ENCODE results near the gene GEN1. TPM values are rescaled to one million over a fixed set of nuclear protein-coding genes. Genes with fewer than 3 reads are reported as not detected.

Gene GEN1
- total RNA-seq (2014; rRNA removed; shearing (Covaris generic); ENCODE audit: low replicate concordance) = 8.3 and 49.4 TPM in 2 replicates

DNA sequence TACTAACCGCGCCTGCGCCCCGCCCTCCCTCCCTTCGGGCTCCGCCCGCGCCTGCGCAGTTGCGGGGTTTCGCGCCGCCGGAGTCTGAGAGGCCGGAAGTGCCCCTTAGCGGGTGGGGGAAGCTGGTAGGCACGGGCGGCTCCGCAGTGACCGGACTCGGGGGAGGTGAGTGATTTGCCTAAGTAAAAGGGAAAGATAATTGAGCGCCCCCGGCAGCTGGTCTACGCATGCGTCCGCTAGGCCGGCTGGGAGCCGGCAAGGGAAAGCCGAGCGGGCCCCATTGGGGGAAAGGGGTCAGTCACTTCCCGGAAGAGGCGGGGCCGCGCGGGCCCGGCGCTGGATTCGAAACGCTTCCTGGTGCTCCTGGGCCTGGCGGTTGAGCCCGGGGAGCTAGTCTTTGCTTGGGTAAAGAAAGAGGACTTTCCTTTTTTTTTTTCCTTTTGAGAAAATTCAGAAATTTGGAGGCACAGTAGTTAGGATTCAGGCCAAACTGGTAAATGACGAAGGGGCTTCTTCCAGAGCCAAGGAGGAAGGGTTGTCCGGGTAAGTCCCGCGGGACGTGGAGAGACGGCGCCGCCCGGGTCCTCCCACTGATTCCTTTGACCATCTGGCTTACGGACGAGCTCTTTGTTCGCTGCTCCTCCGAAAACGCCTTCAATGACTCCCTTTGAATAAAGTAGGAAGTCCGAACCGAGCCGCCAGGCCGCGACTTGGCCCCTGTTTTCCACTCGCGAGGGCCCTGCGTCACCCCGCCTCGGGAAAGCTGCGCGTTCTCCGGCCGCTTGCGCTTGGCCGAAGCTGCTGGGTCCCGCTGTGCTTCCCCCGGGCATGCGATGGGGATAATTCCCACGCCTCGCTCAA is at the start of gene GEN1, which contains the start of gene SMC6:
Gene GEN1 (plus strand): TSS at position 336 of the 861 bp plus-strand sequence. CDS start 5,806 bp downstream, outside the sequence.
Gene SMC6 (minus strand): TSS at position 8 of the 861 bp plus-strand sequence. CDS start 7,864 bp downstream, outside the sequence.
- H3K27me3 ChIP-seq = no peaks in the 10 kb centered on the region
- DNase-seq = peak; percentile 92
- H3K36me3 ChIP-seq = no peaks in the 10 kb centered on the region
- H3K9me3 ChIP-seq = no peaks in the 10 kb centered on the region
- peak within 1 kb of the TSS; percentile 91 for H3K4me3 ChIP-seq

DNA sequence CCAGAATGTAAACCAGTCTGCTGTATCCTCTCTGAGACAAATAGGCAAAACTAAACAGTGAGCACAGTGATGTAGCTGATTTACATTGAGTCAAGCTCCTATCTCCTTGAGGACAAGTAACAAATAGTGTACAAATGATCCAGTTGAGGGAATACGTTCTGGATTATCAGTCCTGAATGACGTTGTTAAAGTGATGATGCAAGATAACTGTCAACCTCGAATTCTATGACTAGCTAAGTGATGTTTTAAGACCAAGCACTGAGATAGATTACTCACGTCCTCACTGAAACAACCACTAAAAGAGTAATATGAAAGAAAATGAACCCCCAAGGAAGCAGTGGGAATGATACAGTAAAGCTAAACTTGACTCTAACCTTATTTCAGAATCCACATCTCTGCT is 47.1 kb upstream of the GEN1 start:
- DNase-seq = no peak
- H3K4me3 ChIP-seq = no peak overlapping the region
- H3K36me3 ChIP-seq = peaks cover 53% of the 10 kb centered on the region
- no peaks in the 10 kb centered on the region for H3K27me3 ChIP-seq
- no peaks in the 10 kb centered on the region for H3K9me3 ChIP-seq

DNA sequence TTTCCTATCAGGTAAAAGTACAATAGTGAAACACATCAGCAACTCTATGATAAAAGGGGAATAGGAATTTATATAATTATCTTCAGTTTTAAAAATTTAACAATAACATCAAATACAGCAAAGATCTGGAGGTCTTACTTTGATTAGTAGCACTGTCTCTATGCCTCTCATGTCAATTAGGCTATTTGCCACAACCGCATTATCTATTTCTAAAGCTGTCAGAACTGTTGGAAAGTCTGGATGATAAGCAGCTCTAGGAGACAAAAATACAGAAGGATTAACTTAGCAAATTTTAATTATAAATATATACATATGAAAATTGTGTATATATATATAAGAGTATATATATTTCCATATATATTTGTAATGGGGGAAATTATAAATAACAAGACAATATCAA is 45.4 kb upstream of the GEN1 start:
- Histone ChIP-seq H3K27me3 (no peaks in the 10 kb centered on the region), H3K36me3 (peaks cover 56% of the 10 kb centered on the region)
- no peak for DNase-seq

DNA sequence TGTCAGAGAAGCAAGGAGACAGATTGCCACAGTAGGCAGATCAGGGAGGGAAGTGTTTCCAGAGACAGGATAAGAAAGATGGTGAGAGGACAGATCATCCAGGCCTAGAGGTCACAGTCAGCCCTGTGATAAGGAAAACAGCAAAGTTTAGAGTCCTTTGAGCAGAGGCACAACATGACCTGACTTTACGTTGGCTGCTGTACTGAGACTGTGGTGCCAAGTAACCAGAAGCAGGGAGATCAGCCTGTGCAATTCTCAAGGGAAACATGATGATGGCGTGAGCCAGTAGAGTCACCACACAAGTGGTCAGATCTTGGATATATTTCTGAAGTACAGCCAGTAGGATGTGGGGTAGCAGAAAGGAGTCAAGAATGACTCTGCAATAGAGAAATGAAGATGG is 44.0 kb upstream of the GEN1 start:
- no peak for DNase-seq
- H3K36me3 ChIP-seq = peaks cover 60% of the 10 kb centered on the region
- no peaks in the 10 kb centered on the region for H3K27me3 ChIP-seq
- no peak overlapping the region for H3K4me3 ChIP-seq
- H3K9me3 ChIP-seq = no peaks in the 10 kb centered on the region

More for the DNA sequence above, 45.4 kb upstream of the GEN1 start:
- Histone ChIP-seq H3K9me3 (no peaks in the 10 kb centered on the region), H3K4me3 (no peak overlapping the region)

DNA sequence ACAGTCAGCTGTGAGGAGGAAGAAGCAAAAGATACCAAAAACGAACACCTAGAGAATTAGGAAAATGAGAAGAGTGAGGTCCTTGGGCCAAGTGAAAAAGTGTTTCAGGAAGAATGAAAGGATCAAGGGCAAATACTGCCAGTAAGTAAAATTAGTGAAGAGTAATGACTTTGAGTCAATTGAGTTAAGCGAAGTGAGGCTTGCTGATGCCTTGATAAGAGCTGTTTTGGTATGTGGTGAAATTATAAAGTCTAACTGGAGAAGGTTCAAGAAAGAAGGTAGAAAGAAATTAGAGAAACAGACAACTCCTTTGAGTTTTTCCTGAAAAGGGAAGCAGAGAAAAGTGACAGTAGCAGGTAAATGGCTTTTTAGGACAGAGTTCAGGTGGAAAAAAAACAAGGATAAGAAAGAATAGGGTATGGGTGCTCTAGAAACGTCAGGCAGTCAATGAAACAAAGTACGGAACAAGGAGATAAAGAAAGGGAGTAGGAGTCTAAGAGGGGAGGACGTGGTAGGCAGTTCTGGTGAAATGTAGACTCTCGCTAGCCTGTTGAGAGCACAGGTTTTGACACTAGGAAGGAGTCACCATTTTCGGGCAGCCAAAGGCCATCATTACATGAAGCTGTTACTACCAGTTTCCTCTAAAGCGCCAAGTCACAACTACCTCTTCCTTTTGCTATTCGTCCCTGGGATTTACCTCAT is 43.2 kb upstream of the GEN1 start:
- no peak for DNase-seq
- H3K9me3 ChIP-seq = no peaks in the 10 kb centered on the region
- H3K27me3 ChIP-seq = no peaks in the 10 kb centered on the region
- H3K4me3 ChIP-seq = no peak overlapping the region
- H3K36me3 ChIP-seq = peaks cover 60% of the 10 kb centered on the region

- Histone ChIP-seq H3K27me3 (no peaks in the 10 kb centered on the region), H3K4me3 (no peak overlapping the region), H3K36me3 (peaks cover 54% of the 10 kb centered on the region), H3K9me3 (no peaks in the 10 kb centered on the region)
- DNase-seq = no peak
Observed at GRCh38 chr2:17713291-17713690, 40.6 kb upstream of the GEN1 start.

DNA sequence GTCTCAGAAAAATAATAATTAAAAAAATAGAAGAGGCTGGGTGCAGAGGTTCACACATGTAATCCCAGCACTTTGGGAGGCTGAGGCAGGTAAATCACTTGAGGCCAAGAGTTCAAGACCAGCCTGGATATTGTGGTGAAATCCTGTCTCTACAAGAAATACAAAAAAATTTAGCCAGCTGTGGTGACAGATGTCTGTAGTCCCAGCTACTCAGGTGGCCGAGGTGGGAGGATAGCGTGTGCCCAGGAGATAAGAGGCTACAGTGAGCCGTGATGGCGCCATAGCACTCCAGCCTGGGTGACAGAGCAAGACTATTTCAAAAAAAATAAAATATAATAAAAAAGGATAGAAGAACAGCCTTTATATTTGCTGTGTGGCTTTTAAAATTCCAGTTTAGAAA is 36.3 kb upstream of the GEN1 start:
- H3K36me3 ChIP-seq = peaks cover 65% of the 10 kb centered on the region
- no peak overlapping the region for H3K4me3 ChIP-seq
- no peak for DNase-seq
- no peaks in the 10 kb centered on the region for H3K27me3 ChIP-seq
- H3K9me3 ChIP-seq = no peaks in the 10 kb centered on the region

DNA sequence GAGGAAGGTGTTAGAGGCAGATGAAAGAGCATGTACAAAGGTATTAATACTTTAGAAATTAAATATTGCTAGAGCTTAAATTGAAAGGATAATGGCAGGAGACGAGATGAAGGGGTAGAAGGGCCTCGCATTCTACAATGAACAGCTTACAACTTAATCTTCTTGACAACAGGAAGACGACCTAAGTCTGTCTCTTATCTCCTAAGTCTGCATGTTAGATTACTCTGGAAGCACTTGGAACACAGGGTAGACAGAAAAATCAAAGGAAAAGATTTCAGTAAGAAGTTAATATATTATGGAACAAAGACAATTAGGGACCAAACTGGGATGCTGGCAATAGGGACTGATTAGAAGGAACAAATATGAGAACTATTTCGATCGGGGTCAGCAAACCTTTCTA is 35.2 kb upstream of the GEN1 start:
- H3K36me3 ChIP-seq = peaks cover 58% of the 10 kb centered on the region
- H3K9me3 ChIP-seq = no peaks in the 10 kb centered on the region
- no peak for DNase-seq
- H3K4me3 ChIP-seq = no peak overlapping the region
- no peaks in the 10 kb centered on the region for H3K27me3 ChIP-seq

- DNase-seq = no peak
- Histone ChIP-seq H3K4me3 (no peak overlapping the region), H3K36me3 (peaks cover 55% of the 10 kb centered on the region), H3K27me3 (no peaks in the 10 kb centered on the region), H3K9me3 (no peaks in the 10 kb centered on the region)
Observed at GRCh38 chr2:17719562-17720371, 34.2 kb upstream of the GEN1 start.

DNA sequence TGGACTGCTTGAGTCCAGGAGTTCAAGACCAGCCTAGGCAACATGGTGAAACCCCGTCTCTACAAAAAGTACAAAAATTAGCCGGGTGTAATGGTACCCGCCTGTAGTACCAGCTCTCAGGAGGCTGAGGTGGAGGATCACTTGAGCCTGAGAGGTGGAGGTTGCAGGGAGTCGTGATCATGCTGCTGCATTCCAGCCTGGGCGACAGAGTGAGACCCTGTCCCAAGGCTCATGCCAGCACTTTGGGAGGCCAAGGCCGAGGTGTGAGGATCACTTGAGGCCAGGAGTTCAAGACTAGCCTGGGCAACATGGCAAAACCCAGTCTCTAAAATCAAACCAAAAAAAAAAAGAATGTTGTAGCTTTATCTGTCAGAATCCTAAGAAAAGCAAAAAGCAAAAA is 25.7 kb upstream of the GEN1 start:
- no peak for DNase-seq
- Histone ChIP-seq H3K27me3 (no peaks in the 10 kb centered on the region), H3K36me3 (peaks cover 29% of the 10 kb centered on the region), H3K4me3 (no peak overlapping the region), H3K9me3 (no peaks in the 10 kb centered on the region)

GRCh38 chr2:17729880-17730279 is 24.1 kb upstream of the GEN1 start:
- DNase-seq = no peak
- Histone ChIP-seq H3K4me3 (no peak overlapping the region), H3K36me3 (peaks cover 23% of the 10 kb centered on the region), H3K9me3 (no peaks in the 10 kb centered on the region), H3K27me3 (no peaks in the 10 kb centered on the region)

GRCh38 chr2:17733599-17733998 is 20.3 kb upstream of the GEN1 start:
- H3K36me3 ChIP-seq = peaks cover 47% of the 10 kb centered on the region
- no peaks in the 10 kb centered on the region for H3K9me3 ChIP-seq
- no peak overlapping the region for H3K4me3 ChIP-seq
- no peak for DNase-seq
- H3K27me3 ChIP-seq = no peaks in the 10 kb centered on the region

DNA sequence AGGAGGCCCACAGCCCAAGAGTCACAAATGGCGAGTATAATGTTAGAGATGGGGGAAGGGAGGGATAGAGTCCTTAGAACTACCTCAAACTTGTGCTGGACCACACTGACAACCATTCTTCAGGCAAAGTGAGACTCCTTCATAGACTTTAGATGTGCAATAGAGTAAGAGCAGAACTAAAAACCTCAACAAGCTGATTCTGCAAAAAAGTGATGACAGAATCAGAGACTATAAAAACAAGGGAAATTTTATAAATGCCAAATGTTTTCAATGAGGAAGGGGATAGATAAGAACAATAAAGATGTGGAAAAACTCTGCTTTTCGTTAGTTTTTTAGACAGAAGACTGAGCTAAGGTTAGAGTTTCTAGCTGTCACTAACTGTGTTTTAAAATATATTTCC is 18.1 kb upstream of the GEN1 start:
- Histone ChIP-seq H3K36me3 (peaks cover 54% of the 10 kb centered on the region), H3K9me3 (no peaks in the 10 kb centered on the region)
- DNase-seq = no peak

DNA sequence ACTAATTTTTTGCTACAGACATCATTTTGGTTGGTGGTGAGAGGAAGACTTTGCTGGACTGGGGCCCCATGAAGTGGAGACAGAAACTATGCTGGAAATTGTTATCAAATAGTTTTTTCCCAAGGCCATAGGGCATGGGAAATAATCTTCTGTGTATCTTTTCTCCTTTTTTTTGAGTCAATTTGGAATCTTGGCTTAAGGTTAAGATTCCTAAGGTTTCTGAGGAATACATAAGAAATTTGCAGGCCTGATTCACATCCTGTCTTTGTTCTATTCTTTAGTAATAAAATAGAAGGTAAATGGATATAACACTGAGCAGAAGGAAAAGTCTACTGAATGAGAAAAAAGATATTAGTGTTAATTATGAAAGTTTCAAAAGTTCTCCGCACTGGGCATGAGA is 16.9 kb upstream of the GEN1 start:
- peaks cover 49% of the 10 kb centered on the region for H3K36me3 ChIP-seq
- H3K27me3 ChIP-seq = no peaks in the 10 kb centered on the region
- no peak for DNase-seq
- no peak overlapping the region for H3K4me3 ChIP-seq
- no peaks in the 10 kb centered on the region for H3K9me3 ChIP-seq

More for the DNA sequence above, 18.1 kb upstream of the GEN1 start:
- no peak overlapping the region for H3K4me3 ChIP-seq
- no peaks in the 10 kb centered on the region for H3K27me3 ChIP-seq

DNA sequence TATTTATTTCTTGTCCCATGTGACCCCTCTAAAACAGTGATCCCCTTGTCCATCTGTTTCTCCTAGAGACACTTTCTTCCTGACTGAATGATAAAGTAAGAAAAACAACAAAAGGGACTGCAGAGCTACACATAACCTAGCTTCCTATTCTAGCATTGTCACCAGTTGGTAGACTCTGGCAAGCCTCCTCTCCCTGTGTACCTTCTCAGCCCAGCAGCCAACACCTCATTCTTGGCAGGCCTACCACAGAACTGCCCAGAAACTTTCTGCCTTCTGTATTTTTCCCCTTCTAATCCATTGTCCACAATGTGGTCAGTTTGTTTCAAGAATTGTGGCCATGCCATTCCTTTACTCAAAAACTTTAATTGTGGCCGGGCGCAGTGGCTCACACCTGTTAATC is 13.7 kb upstream of the GEN1 start:
- H3K36me3 ChIP-seq = peaks cover 53% of the 10 kb centered on the region
- H3K27me3 ChIP-seq = no peaks in the 10 kb centered on the region
- DNase-seq = no peak
- no peak overlapping the region for H3K4me3 ChIP-seq
- no peaks in the 10 kb centered on the region for H3K9me3 ChIP-seq

GRCh38 chr2:17747684-17748452 is 6.1 kb upstream of the GEN1 start:
- peak; percentile 9 for DNase-seq
- Histone ChIP-seq H3K9me3 (no peaks in the 10 kb centered on the region), H3K27me3 (no peaks in the 10 kb centered on the region), H3K4me3 (no peak overlapping the region), H3K36me3 (peaks cover 11% of the 10 kb centered on the region)
